Measurements from ENCODE around the gene SORBS2.

The SORBS2 gene

DNA sequence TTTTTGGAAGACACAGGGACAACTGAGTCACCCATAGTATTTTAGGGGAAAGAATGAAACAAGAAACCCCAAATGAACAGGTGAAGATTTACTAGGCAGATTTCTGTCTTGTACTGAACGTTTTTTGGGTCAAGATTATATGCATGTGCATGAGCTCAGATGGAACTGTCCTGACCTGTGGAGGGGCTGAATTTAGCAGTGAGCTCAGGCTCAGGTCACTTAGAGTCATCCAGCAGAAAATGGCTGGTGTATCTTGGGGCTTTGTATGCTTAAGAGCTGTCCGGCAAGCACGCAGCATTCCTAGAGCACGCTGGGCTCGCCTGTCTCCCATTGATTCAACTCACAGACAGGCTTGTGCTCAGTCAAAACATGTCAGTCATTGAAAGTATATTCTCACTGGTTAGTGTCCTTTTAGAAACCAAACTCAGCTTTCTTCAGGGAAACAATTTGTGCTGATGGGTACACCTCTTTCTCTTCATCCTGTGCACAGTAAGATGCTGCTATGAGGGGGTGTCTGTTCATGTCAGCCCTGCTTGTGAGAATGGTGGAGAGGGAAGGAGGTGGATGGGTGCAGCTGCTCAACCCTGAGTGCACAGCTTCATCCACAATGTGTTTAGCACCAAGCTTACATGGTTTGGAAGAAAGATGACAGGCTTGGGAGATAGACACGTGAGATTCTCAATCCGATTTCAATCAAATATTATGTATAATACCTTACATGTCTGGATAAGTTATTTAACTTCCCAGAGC lies 229.2 kb downstream of the SORBS2 start:
- no peak overlapping the region for H3K4me2 ChIP-seq (ENCODE audit: insufficient read depth, low read length)
- no peak overlapping the region for H3K4me3 ChIP-seq (ENCODE audit: low read depth in 1 of 2, low read length in 2 of 2)
- ATAC-seq (ENCODE audit: insufficient read depth, low read depth) (no peak), DNase-seq (no peak)
- H2AFZ ChIP-seq (ENCODE audit: low read depth, low read length): no peak overlapping the region
- H3K79me2 ChIP-seq (ENCODE audit: insufficient read depth, low read length): no peaks in the 10 kb centered on the region
- no peak overlapping the region for H3K27ac ChIP-seq (ENCODE audit: low read length)
- H4K20me1 ChIP-seq (ENCODE audit: insufficient read depth, low read length): no peaks in the 10 kb centered on the region
- H3K27me3 ChIP-seq (ENCODE audit: insufficient read depth, low read length, poor library complexity): no peaks in the 10 kb centered on the region
- no peaks in the 10 kb centered on the region for H3K9me3 ChIP-seq (ENCODE audit: insufficient read depth, low read length, severe bottlenecking)
- TF ChIP-seq, protein P1, sequence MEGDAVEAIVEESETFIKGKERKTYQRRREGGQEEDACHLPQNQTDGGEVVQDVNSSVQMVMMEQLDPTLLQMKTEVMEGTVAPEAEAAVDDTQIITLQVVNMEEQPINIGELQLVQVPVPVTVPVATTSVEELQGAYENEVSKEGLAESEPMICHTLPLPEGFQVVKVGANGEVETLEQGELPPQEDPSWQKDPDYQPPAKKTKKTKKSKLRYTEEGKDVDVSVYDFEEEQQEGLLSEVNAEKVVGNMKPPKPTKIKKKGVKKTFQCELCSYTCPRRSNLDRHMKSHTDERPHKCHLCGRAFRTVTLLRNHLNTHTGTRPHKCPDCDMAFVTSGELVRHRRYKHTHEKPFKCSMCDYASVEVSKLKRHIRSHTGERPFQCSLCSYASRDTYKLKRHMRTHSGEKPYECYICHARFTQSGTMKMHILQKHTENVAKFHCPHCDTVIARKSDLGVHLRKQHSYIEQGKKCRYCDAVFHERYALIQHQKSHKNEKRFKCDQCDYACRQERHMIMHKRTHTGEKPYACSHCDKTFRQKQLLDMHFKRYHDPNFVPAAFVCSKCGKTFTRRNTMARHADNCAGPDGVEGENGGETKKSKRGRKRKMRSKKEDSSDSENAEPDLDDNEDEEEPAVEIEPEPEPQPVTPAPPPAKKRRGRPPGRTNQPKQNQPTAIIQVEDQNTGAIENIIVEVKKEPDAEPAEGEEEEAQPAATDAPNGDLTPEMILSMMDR (IDR thresholded peaks at IDR 0.05; ENCODE audit: borderline replicate concordance, extremely low read depth, low read length, poor library complexity, severe bottlenecking): no peak
- no peaks in the 10 kb centered on the region for H3K4me1 ChIP-seq (ENCODE audit: insufficient read depth, low read length)
- H3K36me3 ChIP-seq (ENCODE audit: insufficient read depth, low read length): no peaks in the 10 kb centered on the region
- no peak overlapping the region for H3K9ac ChIP-seq (ENCODE audit: low read depth, low read length)

DNA sequence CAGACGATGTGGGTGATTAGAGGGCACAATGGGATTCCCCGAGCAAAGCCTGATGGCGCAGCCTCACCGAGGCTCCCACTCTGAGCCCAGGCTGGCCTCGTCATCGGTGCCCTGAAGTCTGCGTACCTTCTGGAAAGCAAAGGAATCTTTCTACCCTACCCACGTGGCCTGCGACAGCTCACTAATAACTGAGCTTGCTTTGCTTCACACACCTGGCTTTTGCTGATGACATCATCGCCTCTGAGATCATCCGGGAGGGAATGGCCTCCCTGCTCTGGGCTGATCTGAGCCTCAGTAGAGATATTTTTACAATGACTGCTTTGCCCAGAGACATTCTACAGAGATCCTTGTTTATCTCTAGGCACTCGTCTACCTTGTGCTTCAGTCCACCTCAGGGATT lies 231.3 kb downstream of the SORBS2 start:
- no peaks in the 10 kb centered on the region for H3K36me3 ChIP-seq (ENCODE audit: insufficient read depth, low read length)
- TF ChIP-seq, protein P1 (IDR thresholded peaks at IDR 0.05; ENCODE audit: borderline replicate concordance, extremely low read depth, low read length, poor library complexity, severe bottlenecking): no peak
- TF ChIP-seq EZH2 (IDR thresholded peaks at IDR 0.05; ENCODE audit: borderline replicate concordance, low read depth, low read length, severe bottlenecking): no peak
- no peaks in the 10 kb centered on the region for H3K4me1 ChIP-seq (ENCODE audit: insufficient read depth, low read length)
- ATAC-seq (ENCODE audit: insufficient read depth, low read depth) (no peak), DNase-seq (no peak)
- H3K79me2 ChIP-seq (ENCODE audit: insufficient read depth, low read length): no peaks in the 10 kb centered on the region
- H3K9me3 ChIP-seq (ENCODE audit: insufficient read depth, low read length, severe bottlenecking): no peaks in the 10 kb centered on the region
- H3K4me2 ChIP-seq (ENCODE audit: insufficient read depth, low read length): no peak overlapping the region
- H3K9ac ChIP-seq (ENCODE audit: low read depth, low read length): no peak overlapping the region
- H3K27me3 ChIP-seq (ENCODE audit: insufficient read depth, low read length, poor library complexity): no peaks in the 10 kb centered on the region
- H4K20me1 ChIP-seq (ENCODE audit: insufficient read depth, low read length): no peaks in the 10 kb centered on the region
- no peak overlapping the region for H3K27ac ChIP-seq (ENCODE audit: low read length)
- H2AFZ ChIP-seq (ENCODE audit: low read depth, low read length): no peak overlapping the region
- no peak overlapping the region for H3K4me3 ChIP-seq (ENCODE audit: low read depth in 1 of 2, low read length in 2 of 2)

DNA sequence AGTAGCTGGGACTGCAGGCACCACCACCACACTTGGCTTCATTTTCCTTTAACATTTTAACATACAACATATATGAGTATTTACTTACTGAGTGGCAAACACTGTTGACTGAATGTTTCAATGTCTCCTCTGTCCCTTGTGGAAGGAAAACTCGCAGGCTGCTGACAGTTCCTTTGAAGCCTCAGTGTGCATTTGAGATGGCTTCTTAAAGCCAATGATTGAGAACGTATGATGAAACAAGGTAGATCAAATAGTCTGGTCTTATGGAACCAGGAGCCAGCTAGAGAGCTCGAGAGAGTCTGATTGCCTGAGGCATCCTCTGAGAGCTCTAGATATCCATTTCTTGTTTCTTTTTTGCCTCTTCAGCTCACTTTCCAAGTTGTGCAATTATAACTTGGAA lies 233.7 kb downstream of the SORBS2 start:
- Histone ChIP-seq H3K4me3 (ENCODE audit: low read depth in 1 of 2, low read length in 2 of 2) (no peak overlapping the region), H3K79me2 (ENCODE audit: insufficient read depth, low read length) (no peaks in the 10 kb centered on the region), H3K4me2 (ENCODE audit: insufficient read depth, low read length) (no peak overlapping the region), H2AFZ (ENCODE audit: low read depth, low read length) (no peak overlapping the region), H3K27ac (ENCODE audit: low read length) (no peak overlapping the region), H3K9me3 (ENCODE audit: insufficient read depth, low read length, severe bottlenecking) (no peaks in the 10 kb centered on the region), H3K9ac (ENCODE audit: low read depth, low read length) (no peak overlapping the region), H4K20me1 (ENCODE audit: insufficient read depth, low read length) (no peaks in the 10 kb centered on the region), H3K4me1 (ENCODE audit: insufficient read depth, low read length) (no peaks in the 10 kb centered on the region), H3K27me3 (ENCODE audit: insufficient read depth, low read length, poor library complexity) (no peaks in the 10 kb centered on the region), H3K36me3 (ENCODE audit: insufficient read depth, low read length) (no peaks in the 10 kb centered on the region)
- no peak for ATAC-seq (ENCODE audit: insufficient read depth, low read depth)
- TF ChIP-seq, protein P1 (IDR thresholded peaks at IDR 0.05; ENCODE audit: borderline replicate concordance, extremely low read depth, low read length, poor library complexity, severe bottlenecking): no peak
- no peak for TF ChIP-seq EZH2 (IDR thresholded peaks at IDR 0.05; ENCODE audit: borderline replicate concordance, low read depth, low read length, severe bottlenecking)
- DNase-seq: no peak

Measured in DND-41 (cell line).